Measurements from ENCODE around the gene RELT.

GRCh38 chr11:73353422-73353821, 22.8 kb upstream of the RELT start:
- TF ChIP-seq CTCF (IDR thresholded peaks at IDR 0.05) (no peak), EZH2 (IDR thresholded peaks at IDR 0.05; ENCODE audit: borderline replicate concordance, insufficient read depth, low read depth, low read length, poor library complexity, severe bottlenecking) (no peak)
